Measurements from ENCODE around the gene PRICKLE1.

DNA sequence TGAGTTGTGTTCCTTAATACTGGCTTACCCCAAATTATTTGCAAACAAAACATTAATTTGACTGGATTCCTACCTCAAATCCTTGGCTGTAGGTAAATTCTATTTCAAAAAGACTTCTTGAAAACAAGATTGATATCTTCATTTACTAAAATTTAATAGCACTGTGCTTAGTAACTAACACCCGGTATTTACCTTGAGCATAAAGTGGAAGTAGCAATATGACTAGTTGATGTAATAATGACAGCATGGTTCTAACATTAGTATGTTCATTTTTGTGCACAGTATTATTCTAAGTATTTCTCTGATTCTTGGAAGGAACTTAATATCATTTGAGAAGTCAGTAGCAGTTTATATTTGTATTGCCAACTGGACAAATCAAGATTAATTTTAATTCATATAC is 166.8 kb downstream of the PRICKLE1 start:
- TF ChIP-seq, protein P1, sequence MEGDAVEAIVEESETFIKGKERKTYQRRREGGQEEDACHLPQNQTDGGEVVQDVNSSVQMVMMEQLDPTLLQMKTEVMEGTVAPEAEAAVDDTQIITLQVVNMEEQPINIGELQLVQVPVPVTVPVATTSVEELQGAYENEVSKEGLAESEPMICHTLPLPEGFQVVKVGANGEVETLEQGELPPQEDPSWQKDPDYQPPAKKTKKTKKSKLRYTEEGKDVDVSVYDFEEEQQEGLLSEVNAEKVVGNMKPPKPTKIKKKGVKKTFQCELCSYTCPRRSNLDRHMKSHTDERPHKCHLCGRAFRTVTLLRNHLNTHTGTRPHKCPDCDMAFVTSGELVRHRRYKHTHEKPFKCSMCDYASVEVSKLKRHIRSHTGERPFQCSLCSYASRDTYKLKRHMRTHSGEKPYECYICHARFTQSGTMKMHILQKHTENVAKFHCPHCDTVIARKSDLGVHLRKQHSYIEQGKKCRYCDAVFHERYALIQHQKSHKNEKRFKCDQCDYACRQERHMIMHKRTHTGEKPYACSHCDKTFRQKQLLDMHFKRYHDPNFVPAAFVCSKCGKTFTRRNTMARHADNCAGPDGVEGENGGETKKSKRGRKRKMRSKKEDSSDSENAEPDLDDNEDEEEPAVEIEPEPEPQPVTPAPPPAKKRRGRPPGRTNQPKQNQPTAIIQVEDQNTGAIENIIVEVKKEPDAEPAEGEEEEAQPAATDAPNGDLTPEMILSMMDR (IDR thresholded peaks at IDR 0.05): no peak
- TF ChIP-seq POLR2A (IDR thresholded peaks at IDR 0.05): no peak
